Smooth muscle cell (in vitro differentiated cells): Measurements from ENCODE around the gene TRIP13. TPM values are rescaled to one million over a fixed set of nuclear protein-coding genes. Genes with fewer than 3 reads are reported as not detected.
"Not testable (repeated sequence)": the region's sequence is repeated elsewhere in the genome, so short reads cannot be mapped to it uniquely, and the experiment has no call there.

Experiments
- DNase-seq: peaks from one replicate; lab custom pipeline; 2025; ENCODE audit not compliant: unreplicated experiment; lab: John Stamatoyannopoulos, UW
- H2AFZ ChIP-seq: fragments of 200-600 bp; sonication (generic); 2 replicates; pipeline ENCODE4 v1.6.0; 2016; ENCODE audit warnings: antibody characterized with exemption, low read depth, mild to moderate bottlenecking
- H3F3A ChIP-seq: fragments of 200-600 bp; sonication (generic); 2 replicates; pipeline ENCODE4 v1.6.0; 2017; ENCODE audit warnings: antibody characterized with exemption, low read depth
- H3K27ac ChIP-seq: fragments of 200-600 bp; sonication (generic); 2 replicates; pipeline ENCODE4 v1.5.1; 2016; ENCODE audit warnings: low read depth, mild to moderate bottlenecking
- H3K27me3 ChIP-seq: fragments of 200-600 bp; sonication (generic); 2 replicates; pipeline ENCODE4 v1.6.1; 2016; ENCODE audit warnings: low read depth, mild to moderate bottlenecking
- H3K36me3 ChIP-seq: fragments of 200-600 bp; sonication (generic); 2 replicates; pipeline ENCODE4 v1.5.1; 2016; ENCODE audit warnings: low read depth
- H3K4me1 ChIP-seq: fragments of 200-600 bp; sonication (generic); 2 replicates; pipeline ENCODE4 v1.5.1; 2016; ENCODE audit warnings: low read depth
- H3K4me2 ChIP-seq: fragments of 200-600 bp; sonication (generic); 2 replicates; pipeline ENCODE4 v1.6.0; 2016; ENCODE audit warnings: mild to moderate bottlenecking
- H3K4me3 ChIP-seq: fragments of 200-600 bp; sonication (generic); 2 replicates; pipeline ENCODE4 v1.5.1; 2016; ENCODE audit warnings: mild to moderate bottlenecking
- H3K79me2 ChIP-seq: fragments of 200-600 bp; sonication (generic); 2 replicates; pipeline ENCODE4 v1.6.0; 2016; ENCODE audit warnings: low read depth, mild to moderate bottlenecking
- H3K9ac ChIP-seq: fragments of 200-600 bp; sonication (generic); 2 replicates; pipeline ENCODE4 v1.6.0; 2016; ENCODE audit warnings: low read depth
- H3K9me3 ChIP-seq: fragments of 200-600 bp; sonication (generic); replicated peaks from 2 replicates; pipeline ENCODE4 v1.5.1; 2016; ENCODE audit warnings: low read depth
- H4K20me1 ChIP-seq: fragments of 200-600 bp; sonication (generic); 2 replicates; pipeline ENCODE4 v1.6.0; 2016; ENCODE audit warnings: low read depth
- CTCF ChIP-seq: fragments of 200-600 bp; sonication (generic); IDR thresholded peaks from 2 replicates; pipeline ENCODE4 v1.5.1; 2017; ENCODE audit warnings: borderline replicate concordance, mild to moderate bottlenecking, antibody characterized with exemption; ENCODE audit not compliant: insufficient read depth, poor library complexity, severe bottlenecking
- WGBS: methylation state at CpG from one replicate; pipeline ENCODE4 v1.1.7; 2016; ENCODE audit warnings: low lambda C conversion rate; 5-methylcytosine and 5-hydroxymethylcytosine counted together
- polyA plus RNA-seq: library from polyadenylated mRNA; unstranded; fragments of >200 nt; fragmentation: Nextera tagmentation; extraction: Ambion mirVana; gene quantifications from 2 replicates; pipeline ENCODE4 v1.2.1, GENCODE V29; 2016
- total RNA-seq: library from RNA; depleted of rRNA; stranded (reverse); fragments of >200 nt; gene quantifications from 2 replicates; pipeline ENCODE4 v1.2.3, GENCODE V29; 2014

The TRIP13 gene
- total and polyA plus RNA-seq, 2 experiments from 2014 or later, result 8.4 to 12.0 TPM

GRCh38 chr5:939368-939767 is 46.7 kb downstream of the TRIP13 start:
- no peaks in the 10 kb centered on the region for H3K4me1 ChIP-seq
- no peak overlapping the region for H3K4me2 ChIP-seq
- TF ChIP-seq CTCF, result no peak
- no peak overlapping the region for H3K27ac ChIP-seq
- H3K27me3 ChIP-seq, result no peaks in the 10 kb centered on the region
- DNase-seq, result no peak
- H3K4me3 ChIP-seq, result no peak overlapping the region
- H3K36me3 ChIP-seq, result no peaks in the 10 kb centered on the region
- H4K20me1 ChIP-seq, result no peaks in the 10 kb centered on the region
- 85% methylated on average over 7 of the region's 7 CpGs for WGBS
- no peaks in the 10 kb centered on the region for H3K79me2 ChIP-seq
- no peak overlapping the region for H2AFZ ChIP-seq
- H3K9ac ChIP-seq, result no peak overlapping the region
- H3K9me3 ChIP-seq, result no peaks in the 10 kb centered on the region
- peaks cover 4% of the 10 kb centered on the region for H3F3A ChIP-seq

GRCh38 chr5:940741-941140 is 48.1 kb downstream of the TRIP13 start:
- H3K79me2 ChIP-seq, H2AFZ ChIP-seq, H3K36me3 ChIP-seq, H3K9ac ChIP-seq, H3K9me3 ChIP-seq, H4K20me1 ChIP-seq, H3K4me2 ChIP-seq, H3K27me3 ChIP-seq, H3K4me1 ChIP-seq, H3K4me3 ChIP-seq, H3K27ac ChIP-seq, H3F3A ChIP-seq, DNase-seq: not testable (repeated sequence)
- WGBS, result 94% methylated on average over 2 of the region's 2 CpGs

GRCh38 chr5:943201-943917 is 50.7 kb downstream of the TRIP13 start:
- no peak for DNase-seq
- Histone ChIP-seq H2AFZ (peak overlapping the region; percentile 70), H3K27me3 (no peaks in the 10 kb centered on the region), H3K4me2 (no peak overlapping the region), H3K36me3 (no peaks in the 10 kb centered on the region), H3K79me2 (no peaks in the 10 kb centered on the region), H3K4me3 (no peak overlapping the region), H4K20me1 (no peaks in the 10 kb centered on the region), H3K4me1 (peaks cover 6% of the 10 kb centered on the region), H3F3A (peaks cover 4% of the 10 kb centered on the region), H3K9ac (no peak overlapping the region), H3K27ac (no peak overlapping the region), H3K9me3 (no peaks in the 10 kb centered on the region)
- TF ChIP-seq CTCF, result no peak
- 93% methylated on average over 11 of the region's 11 CpGs for WGBS

GRCh38 chr5:943918-944620 is 51.4 kb downstream of the TRIP13 start:
- H3K27ac ChIP-seq, result no peak overlapping the region
- TF ChIP-seq CTCF, result no peak
- no peak overlapping the region for H3K4me2 ChIP-seq
- no peaks in the 10 kb centered on the region for H4K20me1 ChIP-seq
- WGBS, result 77% methylated on average over 7 of the region's 7 CpGs
- no peak overlapping the region for H3K9ac ChIP-seq
- no peaks in the 10 kb centered on the region for H3K9me3 ChIP-seq
- peak overlapping the region; percentile 70 for H2AFZ ChIP-seq
- DNase-seq, result no peak
- H3K4me3 ChIP-seq, result no peak overlapping the region
- no peaks in the 10 kb centered on the region for H3K27me3 ChIP-seq
- H3K4me1 ChIP-seq, result peaks cover 6% of the 10 kb centered on the region
- H3K36me3 ChIP-seq, result no peaks in the 10 kb centered on the region
- peaks cover 4% of the 10 kb centered on the region for H3F3A ChIP-seq
- no peaks in the 10 kb centered on the region for H3K79me2 ChIP-seq
